Sigmoid colon (tissue), 7 donors: ENCODE measurements around the gene INPP1. TPM values are rescaled to one million over a fixed set of nuclear protein-coding genes. Genes with fewer than 3 reads are reported as not detected.

Experiments
- DNase-seq: peaks from one replicate; pipeline ENCODE4 v3.0.0-alpha.2; 2019
- H3K27ac ChIP-seq, 4 donors: fragments of 200-600 bp; sonication (generic); one replicate each; pipeline ENCODE4 v1.5.1; 2016 to 2019; ENCODE audit warnings: mild to moderate bottlenecking in 1 of 4
- H3K27me3 ChIP-seq, 3 donors: fragments of 200-600 bp; sonication (generic); one replicate each; pipeline ENCODE4 v1.5.1; 2019; ENCODE audit warnings: mild to moderate bottlenecking in 1 of 3
- H3K36me3 ChIP-seq, 4 donors: fragments of 200-600 bp; sonication (generic); one replicate each; pipeline ENCODE4 v1.5.1; 2016 to 2019
- H3K4me1 ChIP-seq, 4 donors: fragments of 200-600 bp; sonication (generic); one replicate each; pipeline ENCODE4 v1.5.1; 2017 to 2019
- H3K4me3 ChIP-seq, 4 donors: fragments of 200-600 bp; sonication (generic); one replicate each; pipeline ENCODE4 v1.5.1; 2017 to 2019; ENCODE audit warnings: mild to moderate bottlenecking in 2 of 4, moderate library complexity in 1 of 4
- H3K9me3 ChIP-seq, 4 donors: fragments of 200-600 bp in 3 of 4; sonication (generic) in 3 of 4; one replicate each; pipeline versions ENCODE4 v1.5.1 to v1.6.1; 2013 to 2019
- EP300 ChIP-seq, 4 donors: sonication (generic); formaldehyde crosslinking; IDR thresholded peaks; one replicate each; pipeline ENCODE4 v1.6.1; 2017; ENCODE audit warnings: antibody characterized with exemption in 4 of 4
- POLR2A ChIP-seq, 2 donors: fragments of 450-650 bp; IDR thresholded peaks; one replicate each; pipeline ENCODE4 v1.6.1; 2016; ENCODE audit warnings: antibody characterized with exemption in 2 of 2, mild to moderate bottlenecking in 2 of 2, moderate library complexity in 2 of 2
- POLR2AphosphoS5 ChIP-seq, 4 donors: sonication (generic); formaldehyde crosslinking; IDR thresholded peaks; one replicate each; pipeline ENCODE4 v1.6.1; 2017; ENCODE audit warnings: antibody characterized with exemption in 4 of 4
- WGBS, 2 donors: extraction: QIAGEN DNeasy Blood & Tissue Kit; methylation state at CpG; one replicate each; pipeline ENCODE4 v1.1.7; 2013; 5-methylcytosine and 5-hydroxymethylcytosine counted together
- intact Hi-C: fragments of 100-400 bp; cut with DNase I; formaldehyde crosslinking; loops from one replicate; pipeline ENCODE4 v1.15.1; 2023
- polyA plus RNA-seq, 3 donors: library from polyadenylated mRNA; stranded (reverse); fragments of 200-250 nt; gene quantifications; one replicate each; pipeline ENCODE4 v1.2.3, GENCODE V29; 2013
- total RNA-seq, 4 donors: library from RNA; depleted of rRNA; stranded (reverse); fragments of >200 nt; gene quantifications; one replicate each; pipeline ENCODE4 v1.1.0, GENCODE V29; 2016
- TF ChIP-seq, protein P1 (sequence below), 4 experiments: fragments of 450-650 bp in 3 of 4; fragments of 200-600 bp in 1 of 4; IDR thresholded peaks; one replicate each; pipeline ENCODE4 v1.5.1; 2016 to 2019; ENCODE audit warnings: antibody characterized with exemption in 4 of 4, mild to moderate bottlenecking in 3 of 4, moderate library complexity in 2 of 4
- donor health status: healthy with polysubstance abuse.
- donor health status: Bipolar disorder and iron deficiency.
- donor health status: healthy.

Gene INPP1
- total and polyA plus RNA-seq, 7 donors = 12.5 to 46.2 (median 19.9) TPM

DNA sequence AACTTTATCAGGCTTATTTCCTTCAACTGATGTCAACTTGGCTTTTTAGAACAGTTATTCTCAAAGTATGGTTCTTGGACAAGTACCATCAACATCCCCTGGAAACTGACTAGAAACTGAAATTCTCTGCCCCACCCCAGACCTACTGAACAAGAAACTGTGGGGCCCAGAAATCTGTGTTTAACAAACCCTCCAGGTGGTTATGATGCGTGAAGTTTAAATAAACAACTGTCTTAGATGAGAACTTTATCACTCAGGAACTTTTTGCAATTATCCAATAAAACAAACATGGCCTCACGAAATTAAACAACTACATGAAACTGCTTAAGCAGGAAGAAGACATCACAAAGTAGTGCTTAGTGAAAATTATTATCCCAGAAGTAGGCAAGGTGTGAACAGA is 28.1 kb upstream of the INPP1 start:
- Histone ChIP-seq H3K4me1 (peaks cover 0 to 37% (median 29%) of the 10 kb centered on the region in 4 donors), H3K27me3 (no peaks in the 10 kb centered on the region), H3K36me3 (peaks cover 0 to 3% (median 0%) of the 10 kb centered on the region in 4 donors), H3K9me3 (no peaks in the 10 kb centered on the region), H3K4me3 (no peak overlapping the region), H3K27ac (peak overlapping the region in 1 of 4 donors; percentile 15)
- 18 to 64% methylated on average over 2 of the region's 2 CpGs for WGBS, 2 donors
- no peak for DNase-seq
- TF ChIP-seq POLR2A (IDR thresholded peaks at IDR 0.05) (no peak), EP300 (IDR thresholded peaks at IDR 0.05) (no peak), POLR2AphosphoS5 (IDR thresholded peaks at IDR 0.05) (no peak)
- TF ChIP-seq, protein P1, sequence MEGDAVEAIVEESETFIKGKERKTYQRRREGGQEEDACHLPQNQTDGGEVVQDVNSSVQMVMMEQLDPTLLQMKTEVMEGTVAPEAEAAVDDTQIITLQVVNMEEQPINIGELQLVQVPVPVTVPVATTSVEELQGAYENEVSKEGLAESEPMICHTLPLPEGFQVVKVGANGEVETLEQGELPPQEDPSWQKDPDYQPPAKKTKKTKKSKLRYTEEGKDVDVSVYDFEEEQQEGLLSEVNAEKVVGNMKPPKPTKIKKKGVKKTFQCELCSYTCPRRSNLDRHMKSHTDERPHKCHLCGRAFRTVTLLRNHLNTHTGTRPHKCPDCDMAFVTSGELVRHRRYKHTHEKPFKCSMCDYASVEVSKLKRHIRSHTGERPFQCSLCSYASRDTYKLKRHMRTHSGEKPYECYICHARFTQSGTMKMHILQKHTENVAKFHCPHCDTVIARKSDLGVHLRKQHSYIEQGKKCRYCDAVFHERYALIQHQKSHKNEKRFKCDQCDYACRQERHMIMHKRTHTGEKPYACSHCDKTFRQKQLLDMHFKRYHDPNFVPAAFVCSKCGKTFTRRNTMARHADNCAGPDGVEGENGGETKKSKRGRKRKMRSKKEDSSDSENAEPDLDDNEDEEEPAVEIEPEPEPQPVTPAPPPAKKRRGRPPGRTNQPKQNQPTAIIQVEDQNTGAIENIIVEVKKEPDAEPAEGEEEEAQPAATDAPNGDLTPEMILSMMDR (IDR thresholded peaks at IDR 0.05) = no peak
- intact Hi-C loops = loop anchor here (5.0 kb wide), 2 partner anchors 42 to 57 kb away; no protein-coding TSS in a partner anchor

DNA sequence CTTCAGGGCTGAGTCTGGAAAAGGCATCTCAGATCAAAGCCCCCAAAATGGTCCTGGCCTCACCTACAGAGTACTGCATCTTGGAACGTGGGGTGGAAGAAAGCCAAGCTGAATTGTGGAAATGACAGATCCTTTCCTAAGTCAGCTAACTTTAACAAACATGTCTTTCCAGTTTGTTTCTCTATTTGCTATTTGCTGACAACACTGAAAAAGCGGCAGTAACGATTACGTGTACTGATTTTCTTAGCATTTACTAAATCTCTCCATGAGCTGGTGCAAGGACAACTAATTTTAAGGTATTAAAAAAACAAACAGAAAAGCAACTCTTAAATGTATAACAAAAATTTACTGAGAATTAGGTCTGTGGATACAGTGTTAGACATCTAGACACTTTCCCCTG is 24.9 kb upstream of the INPP1 start:
- intact Hi-C loops = loop anchor here (5.0 kb wide), 2 partner anchors 39 to 54 kb away; no protein-coding TSS in a partner anchor
- peak overlapping the region; percentile 80 to 91 (median 89) for H3K27ac ChIP-seq
- DNase-seq = no peak
- peak overlapping the region; percentile 58 to 72 (median 64) for H3K4me3 ChIP-seq
- H3K9me3 ChIP-seq = no peaks in the 10 kb centered on the region
- WGBS, 2 donors = 19 to 63% methylated on average over 4 of the region's 4 CpGs
- H3K27me3 ChIP-seq = no peaks in the 10 kb centered on the region
- no peak for TF ChIP-seq POLR2AphosphoS5 (IDR thresholded peaks at IDR 0.05)
- TF ChIP-seq EP300 (IDR thresholded peaks at IDR 0.05) = no peak
- TF ChIP-seq, protein P1 (IDR thresholded peaks at IDR 0.05) = no peak
- no peak for TF ChIP-seq POLR2A (IDR thresholded peaks at IDR 0.05)
- H3K36me3 ChIP-seq = no peaks in the 10 kb centered on the region
- peaks cover 0 to 41% (median 34%) of the 10 kb centered on the region in 4 donors for H3K4me1 ChIP-seq

- WGBS, 2 donors = 3 to 5% methylated on average over 12 of the region's 12 CpGs
- Histone ChIP-seq H3K4me3 (peak overlapping the region; percentile 58 to 72 (median 64)), H3K27me3 (no peaks in the 10 kb centered on the region), H3K27ac (peak overlapping the region; percentile 80 to 91 (median 89)), H3K36me3 (no peaks in the 10 kb centered on the region), H3K4me1 (peaks cover 0 to 41% (median 34%) of the 10 kb centered on the region in 4 donors), H3K9me3 (no peaks in the 10 kb centered on the region)
- intact Hi-C loops = loop anchor here (5.0 kb wide), 2 partner anchors 38 to 53 kb away; no protein-coding TSS in a partner anchor
- no peak for TF ChIP-seq POLR2A (IDR thresholded peaks at IDR 0.05)
- TF ChIP-seq EP300 (IDR thresholded peaks at IDR 0.05) = no peak
- TF ChIP-seq, protein P1 (IDR thresholded peaks at IDR 0.05) = no peak
- TF ChIP-seq POLR2AphosphoS5 (IDR thresholded peaks at IDR 0.05) = no peak
- DNase-seq = no peak
These were observed 24.3 kb upstream of the INPP1 start for GRCh38 chr2:190318931-190319554.

DNA sequence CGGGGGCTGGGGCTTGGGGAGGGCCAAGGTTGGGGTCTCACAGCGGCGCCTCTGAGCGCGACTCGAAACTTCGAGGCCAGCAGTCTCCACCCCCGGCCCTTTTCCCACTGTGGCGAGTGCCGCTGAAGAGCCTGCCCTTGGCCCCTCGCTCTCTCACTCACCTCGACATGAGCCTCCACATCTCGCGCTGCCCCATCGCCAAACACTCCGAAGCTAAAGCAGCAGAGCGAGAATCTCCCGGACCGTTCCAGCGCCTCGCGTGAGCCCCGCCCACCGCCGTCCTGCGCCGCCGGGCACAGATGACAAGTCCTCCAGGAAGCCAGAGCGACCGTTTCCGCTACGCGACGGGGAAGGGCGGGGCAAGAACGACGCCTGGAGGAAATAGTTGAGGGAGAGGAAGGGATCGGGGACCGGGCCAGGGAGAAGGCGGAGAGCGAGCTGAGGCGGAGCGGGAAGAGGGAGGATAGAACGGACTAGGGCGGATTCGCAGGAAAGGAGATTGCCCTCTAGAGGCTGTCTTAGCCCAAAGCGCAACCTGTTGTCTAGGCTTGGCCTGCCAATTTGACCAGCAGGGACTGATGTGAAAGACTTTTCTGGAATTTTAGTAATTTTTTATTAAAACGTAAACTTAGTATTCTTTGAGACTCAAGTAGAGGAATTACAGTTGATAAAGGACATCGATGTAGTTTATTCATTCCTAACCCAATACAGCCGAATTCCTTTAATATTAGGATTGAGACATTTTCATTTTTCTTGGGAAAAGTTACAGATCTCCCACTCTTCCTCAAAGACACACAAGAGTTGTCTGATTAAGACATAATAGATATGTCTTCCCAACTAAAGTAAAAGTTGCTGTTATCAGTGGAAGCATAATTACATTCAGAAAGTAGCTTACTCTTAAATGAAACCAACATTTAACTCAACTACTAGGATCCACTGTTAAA is 23.6 kb upstream of the INPP1 start, which contains the start of gene HIBCH:
HIBCH (minus strand) TSS at position 272 of the 944 bp plus-strand sequence; CDS start at position 196, 76 bp downstream.
- WGBS, 2 donors = 1% methylated on average over 50 of the region's 50 CpGs

More for the DNA sequence above, 23.6 kb upstream of the INPP1 start, which contains the start of gene HIBCH:
- no peaks in the 10 kb centered on the region for H3K27me3 ChIP-seq
- DNase-seq = peak; percentile 99
- peak within 1 kb of the TSS; percentile 80 to 91 (median 89) for H3K27ac ChIP-seq
- H3K36me3 ChIP-seq = no peaks in the 10 kb centered on the region
- no peaks in the 10 kb centered on the region for H3K9me3 ChIP-seq
- peaks cover 0 to 41% (median 33%) of the 10 kb centered on the region in 4 donors for H3K4me1 ChIP-seq
- intact Hi-C loops = loop anchor here (2.0 to 5.0 kb wide), 4 partner anchors 23 to 231 kb away; partner anchors contain the start of gene INPP1
- TF ChIP-seq, protein P1 (IDR thresholded peaks at IDR 0.05) = peak; percentile 46 to 66 (median 62)
- TF ChIP-seq POLR2AphosphoS5 (IDR thresholded peaks at IDR 0.05) (peak; percentile 69 to 94 (median 83)), POLR2A (IDR thresholded peaks at IDR 0.05) (peak; percentile 33 to 49), EP300 (IDR thresholded peaks at IDR 0.05) (peak in 1 of 4 donors; percentile 46)
- H3K4me3 ChIP-seq = peak within 1 kb of the TSS; percentile 58 to 72 (median 64)
